H1 (cell line): Measurements from ENCODE around the gene RIC8A. TPM values are rescaled to one million over a fixed set of nuclear protein-coding genes. Genes with fewer than 3 reads are reported as not detected.

Source experiments
- CTCF ChIA-PET: fragments of 300-600 bp; sonication (Branson Sonifier 250); formaldehyde crosslinking; loops from one replicate; lab custom pipeline; 2021; ENCODE audit not compliant: partially characterized antibody; lab: Charles Lee
- POLR2A ChIA-PET: fragments of 300-600 bp; sonication (Branson Sonifier 250); formaldehyde crosslinking; loops from one replicate; lab custom pipeline; 2021; ENCODE audit warnings: inconsistent platforms; ENCODE audit not compliant: partially characterized antibody; lab: Charles Lee
- DNase-seq, 2 experiments: peaks; one replicate each; pipeline versions ENCODE4 v3.0.0 to v3.0.0-alpha.2; 2010 to 2022; ENCODE audit warnings: low spot score in 2 of 2, low read depth in 1 of 2, mixed read lengths in 1 of 2
- FAIRE-seq: peaks from 2 replicates; lab custom pipeline; 2011; peaks lifted over from hg19 to GRCh38; lab: Jason Lieb, UNC
- H2AFZ ChIP-seq: 2 replicates; pipeline ENCODE4 v1.8.1; 2012; ENCODE audit warnings: low read length, inconsistent platforms
- H2AK5ac ChIP-seq: 2 replicates; pipeline ENCODE4 v1.6.1; 2013; ENCODE audit warnings: low read depth, low read length
- H2BK120ac ChIP-seq: replicated peaks from 2 replicates; pipeline ENCODE3; 2013; ENCODE audit warnings: low read depth, low read length, inconsistent platforms
- H2BK12ac ChIP-seq: 2 replicates; pipeline ENCODE4 v1.6.1; 2013; ENCODE audit warnings: low read depth, low read length
- H2BK15ac ChIP-seq: 2 replicates; pipeline ENCODE4 v1.6.1; 2013; ENCODE audit warnings: low read length
- H2BK20ac ChIP-seq: 2 replicates; pipeline ENCODE4 v1.6.1; 2013; ENCODE audit warnings: low read length
- H2BK5ac ChIP-seq: 2 replicates; pipeline ENCODE4 v1.6.1; 2013; ENCODE audit warnings: low read depth, low read length
- H3K14ac ChIP-seq: 2 replicates; pipeline ENCODE4 v1.6.1; 2013; ENCODE audit warnings: inconsistent platforms; ENCODE audit not compliant: insufficient read length
- H3K18ac ChIP-seq: 2 replicates; pipeline ENCODE4 v1.6.1; 2013; ENCODE audit warnings: low read length; ENCODE audit errors: extremely low read depth
- H3K23ac ChIP-seq: 2 replicates; pipeline ENCODE4 v1.6.1; 2013; ENCODE audit warnings: inconsistent platforms; ENCODE audit not compliant: insufficient read length
- H3K23me2 ChIP-seq: 2 replicates; pipeline ENCODE4 v1.6.1; 2013; ENCODE audit warnings: low read depth, low read length
- H3K27ac ChIP-seq: 2 replicates; pipeline ENCODE4 v1.6.1; 2011; ENCODE audit warnings: low read depth, low read length, inconsistent platforms
- H3K27me3 ChIP-seq, 4 experiments: replicated peaks in 1 of 4; 1 replicate in 1 of 4; 2 replicates in 3 of 4; pipeline versions ENCODE4 v1.6.1 to v1.8.1; 2011 to 2013; ENCODE audit warnings: low read length in 3 of 4, mild to moderate bottlenecking in 3 of 4, inconsistent platforms in 2 of 4, mixed read lengths in 2 of 4, moderate library complexity in 1 of 4; ENCODE audit not compliant: control insufficient read depth in 3 of 4, insufficient read depth in 3 of 4; ENCODE audit errors: extremely low read depth in 1 of 4
- H3K36me3 ChIP-seq, 4 experiments: 2 replicates each; pipeline versions ENCODE4 v1.6.1 to v1.8.1; 2011 to 2013; ENCODE audit warnings: mild to moderate bottlenecking in 4 of 4, low read length in 3 of 4, moderate library complexity in 2 of 4, control low read depth in 1 of 4, inconsistent platforms in 1 of 4; ENCODE audit not compliant: insufficient read depth in 4 of 4, control insufficient read depth in 2 of 4
- H3K4ac ChIP-seq: replicated peaks from 2 replicates; pipeline ENCODE3; 2013; ENCODE audit warnings: low read length, low read depth, mixed read lengths, inconsistent platforms; ENCODE audit not compliant: insufficient read length
- H3K4me1 ChIP-seq, 4 experiments: replicated peaks in 1 of 4; 1 replicate in 1 of 4; 2 replicates in 3 of 4; pipeline versions ENCODE4 v1.6.1 to v1.8.1; 2011 to 2013; ENCODE audit warnings: low read length in 3 of 4, inconsistent platforms in 2 of 4, mixed read lengths in 1 of 4; ENCODE audit not compliant: insufficient read depth in 4 of 4, control insufficient read depth in 3 of 4
- H3K4me2 ChIP-seq, 2 experiments: 2 replicates each; pipeline versions ENCODE4 v1.6.1 to v1.8.1; 2011 to 2013; ENCODE audit warnings: low read depth in 2 of 2, low read length in 2 of 2, control low read depth in 1 of 2, inconsistent platforms in 1 of 2, mild to moderate bottlenecking in 1 of 2; ENCODE audit not compliant: insufficient read depth in 1 of 2
- H3K4me3 ChIP-seq, 4 experiments: fragments of 200-600, 300-600 bp in 1 of 4; sonication (generic), shearing (Covaris generic), sonication (Bioruptor Twin) in 1 of 4; 2 replicates each; pipeline versions ENCODE4 v1.5.1 to v1.8.1; 2011 to 2016; ENCODE audit warnings: low read length in 4 of 4, low read depth in 3 of 4, control low read depth in 2 of 4, inconsistent platforms in 2 of 4, mild to moderate bottlenecking in 2 of 4, mixed read lengths in 1 of 4, moderate library complexity in 1 of 4; ENCODE audit not compliant: insufficient read depth in 2 of 4; ENCODE audit errors: extremely low read depth in 1 of 4
- H3K56ac ChIP-seq: replicated peaks from 2 replicates; pipeline ENCODE3; 2013; ENCODE audit warnings: low read depth, mild to moderate bottlenecking, mixed read lengths, low read length, inconsistent platforms; ENCODE audit not compliant: insufficient read length
- H3K79me1 ChIP-seq: 2 replicates; pipeline ENCODE4 v1.6.1; 2013; ENCODE audit warnings: low read depth, low read length, control low read depth
- H3K79me2 ChIP-seq, 2 experiments: 2 replicates each; pipeline versions ENCODE4 v1.6.1 to v1.8.1; 2012 to 2013; ENCODE audit warnings: low read length in 2 of 2, mild to moderate bottlenecking in 2 of 2, inconsistent platforms in 1 of 2; ENCODE audit not compliant: insufficient read depth in 2 of 2, control insufficient read depth in 1 of 2
- H3K9ac ChIP-seq, 4 experiments: replicated peaks in 1 of 4; 1 replicate in 1 of 4; 2 replicates in 3 of 4; pipeline versions ENCODE4 v1.6.1 to v1.8.1; 2011 to 2013; ENCODE audit warnings: low read depth in 3 of 4, low read length in 3 of 4, control low read depth in 2 of 4, mild to moderate bottlenecking in 2 of 4, moderate library complexity in 2 of 4, inconsistent platforms in 1 of 4; ENCODE audit errors: extremely low read depth in 1 of 4
- H3K9me3 ChIP-seq, 2 experiments: 2 replicates each; pipeline versions ENCODE4 v1.6.1 to v1.8.1; 2012 to 2013; ENCODE audit warnings: mild to moderate bottlenecking in 2 of 2, moderate library complexity in 2 of 2, control low read depth in 1 of 2, inconsistent platforms in 1 of 2, low read depth in 1 of 2, low read length in 1 of 2, mixed read lengths in 1 of 2; ENCODE audit not compliant: insufficient read depth in 2 of 2
- H4K20me1 ChIP-seq, 2 experiments: replicated peaks in 1 of 2; 2 replicates each; pipeline versions ENCODE3 to v1.8.1; 2011 to 2013; ENCODE audit warnings: inconsistent platforms in 2 of 2, low read length in 2 of 2, mild to moderate bottlenecking in 1 of 2; ENCODE audit not compliant: insufficient read depth in 2 of 2, control insufficient read depth in 1 of 2
- H4K5ac ChIP-seq: 2 replicates; pipeline ENCODE4 v1.6.1; 2013; ENCODE audit warnings: low read length, low read depth, mixed read lengths, inconsistent platforms; ENCODE audit not compliant: insufficient read length
- H4K8ac ChIP-seq: 2 replicates; pipeline ENCODE4 v1.8.0; 2013; ENCODE audit warnings: mild to moderate bottlenecking, moderate library complexity, low read length, inconsistent platforms; ENCODE audit not compliant: insufficient read depth; ENCODE audit errors: extremely low read depth
- H4K91ac ChIP-seq: replicated peaks from 2 replicates; pipeline ENCODE3; 2013; ENCODE audit warnings: low read length, mixed read lengths, inconsistent platforms; ENCODE audit not compliant: insufficient read length
- CTBP2 ChIP-seq: IDR thresholded peaks from 2 replicates; pipeline ENCODE4 v1.7.0; 2011; ENCODE audit warnings: borderline replicate concordance, mild to moderate bottlenecking, moderate library complexity, mixed read lengths, low read length; ENCODE audit not compliant: insufficient read depth, insufficient read length
- WGBS, 2 experiments: shearing (Covaris generic) in 1 of 2; methylation state at CpG; one replicate each; pipeline versions ENCODE4 v1.1.6 to v1.1.7; 2013 to 2015; ENCODE audit warnings: low lambda C conversion rate in 2 of 2, mixed read lengths in 2 of 2, inconsistent platforms in 1 of 2, low coverage in 1 of 2, missing lambda C conversion rate in 1 of 2; ENCODE audit not compliant: insufficient replicate concordance in 2 of 2, insufficient coverage in 1 of 2, insufficient read length in 1 of 2; ENCODE audit errors: extremely low coverage in 1 of 2, missing lambda C conversion rate in 1 of 2; 5-methylcytosine and 5-hydroxymethylcytosine counted together
- polyA plus RNA-seq, 7 experiments: library from polyadenylated mRNA; depleted of rRNA in 3 of 7; stranded (reverse) in 5 of 7; unstranded in 2 of 7; fragments of >200 nt in 5 of 7; fragments of 200-250 nt in 2 of 7; gene quantifications; 1 replicate in 5 of 7; 2 replicates in 1 of 7; 4 replicates in 1 of 7; pipeline versions ENCODE4 v1.2.1 to v1.2.3, GENCODE V29; 2011 to 2013; ENCODE audit warnings: missing spikeins in 2 of 7, mixed read lengths in 2 of 7
- total RNA-seq: library from RNA; stranded (reverse); fragmentation: NEBNext Ultra II Directional; extraction: Animal tissue kit (Norgen Biotek cat#: 25700); gene quantifications from 2 replicates; pipeline ENCODE4 v1.2.1, GENCODE V29; 2021

RIC8A gene
- total and polyA plus RNA-seq, 2 of the 8 experiments (the other 6 are each of a cell fraction or from before 2014, with no cell fraction given) = 67.0 to 105 TPM

DNA sequence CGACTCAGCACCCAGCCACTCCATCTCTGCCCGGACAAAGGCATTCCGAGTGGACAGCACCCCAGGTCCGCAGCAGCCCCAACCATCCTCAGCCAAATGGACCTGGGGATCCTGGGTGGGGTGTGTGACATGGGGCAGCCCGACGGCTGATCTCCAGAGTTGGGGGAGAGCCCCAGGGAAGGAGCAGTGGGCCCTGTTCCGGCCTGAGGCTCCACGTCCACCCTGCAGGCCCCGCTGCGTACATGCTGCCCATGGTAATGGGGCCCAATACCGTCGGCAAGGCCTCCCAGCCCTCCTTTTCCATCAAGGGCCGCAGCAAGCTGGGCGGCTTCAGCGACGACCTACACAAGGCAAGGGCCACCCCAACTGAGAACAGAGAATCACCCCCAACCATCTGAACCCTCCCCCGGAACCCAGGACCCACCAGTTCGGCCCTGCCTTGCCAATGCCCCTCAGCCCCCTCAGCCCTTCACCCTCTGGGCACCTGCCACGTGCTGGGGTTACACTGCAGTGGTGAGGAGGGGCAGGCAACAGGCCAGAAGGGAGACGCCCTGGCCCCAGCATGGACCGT, 9.2 kb upstream of the RIC8A start:
- H3K79me1 ChIP-seq = no peaks in the 10 kb centered on the region
- H3K36me3 ChIP-seq = no peaks in the 10 kb centered on the region
- DNase-seq (no peak), FAIRE-seq (no peak)
- H2AFZ ChIP-seq = no peak overlapping the region
- no peak overlapping the region for H3K18ac ChIP-seq
- H4K91ac ChIP-seq = no peak overlapping the region
- H2BK120ac ChIP-seq = no peak overlapping the region
- H2BK5ac ChIP-seq = no peak overlapping the region
- no peak overlapping the region; the same call in 1 of the 2 replicates for H4K8ac ChIP-seq
- no peaks in the 10 kb centered on the region for H3K4me1 ChIP-seq
- no peak overlapping the region for H3K9ac ChIP-seq
- H3K14ac ChIP-seq = no peak overlapping the region
- H3K23me2 ChIP-seq = no peaks in the 10 kb centered on the region
- no peak overlapping the region for H3K27ac ChIP-seq
- no peak overlapping the region for H3K4me3 ChIP-seq
- H2BK20ac ChIP-seq = no peak overlapping the region
- H3K9me3 ChIP-seq = peaks cover 0 to 12% of the 10 kb centered on the region in 2 experiments; a peak in 1 of 4 replicates
- no peaks in the 10 kb centered on the region for H3K79me2 ChIP-seq
- CTCF ChIA-PET = interaction anchor here (0.9 to 1.4 kb wide), 3 partner anchors 52 to 164 kb away, joined by 3 to 5 read pairs (median 4); no protein-coding TSS in a partner anchor
- no peak overlapping the region for H3K56ac ChIP-seq
- no peak overlapping the region for H2AK5ac ChIP-seq
- no peak overlapping the region for H2BK15ac ChIP-seq
- H3K27me3 ChIP-seq = no peaks in the 10 kb centered on the region
- no peak overlapping the region for H3K4ac ChIP-seq
- POLR2A ChIA-PET = interaction anchor here (0.8 to 1.0 kb wide), 2 partner anchors 9 to 170 kb away, joined by 3 read pairs; partner anchors contain the start of genes BET1L and RIC8A
- 88% methylated on average over 18 of the region's 21 CpGs; no CpG with 5 or more reads in 1 of the 2 experiments for WGBS, 2 experiments
- peaks cover 0 to 3% of the 10 kb centered on the region in 2 experiments for H4K20me1 ChIP-seq
- no peak overlapping the region for H3K23ac ChIP-seq
- no peak overlapping the region for H2BK12ac ChIP-seq
- no peak overlapping the region for H4K5ac ChIP-seq
- TF ChIP-seq CTBP2 = no peak
- H3K4me2 ChIP-seq = no peak overlapping the region
